IMR-90 (cell line): ENCODE data around the gene GLDC. TPM values are rescaled to one million over a fixed set of nuclear protein-coding genes. Genes with fewer than 3 reads are reported as not detected.
"Not testable (repeated sequence)": the region's sequence is repeated elsewhere in the genome, so short reads cannot be mapped to it uniquely, and the experiment has no call there.

Experiments used
- ATAC-seq: fragments of 200-7000 bp; cut with Tn5 transposase; 2 replicates; pipeline ENCODE4 v1.9.1; 2020; ENCODE audit warnings: low read depth, mild to moderate bottlenecking, moderate library complexity
- BruUV-seq: library from RNA; stranded (reverse); fragments of 400-500 nt; replicated peaks from 2 replicates; lab custom pipeline; 2021; lab: Mats Ljungman, UMichigan
- CTCF ChIA-PET: fragments of 300-600 bp; formaldehyde crosslinking; extraction: SDS; loops from one replicate; lab custom pipeline; 2021; ENCODE audit warnings: antibody characterized with exemption; lab: Yijun Ruan, JAX
- POLR2A ChIA-PET: fragments of 300-600 bp; sonication (Branson Sonifier 250); formaldehyde crosslinking; loops from one replicate; lab custom pipeline; 2022; ENCODE audit warnings: antibody characterized with exemption; ENCODE audit not compliant: unreplicated experiment; lab: Charles Lee
- DNase-seq: peaks from one replicate; pipeline ENCODE4 v3.0.0; 2013
- H2AFZ ChIP-seq: replicated peaks from 2 replicates; pipeline ENCODE3; 2013; ENCODE audit warnings: low read length, mild to moderate bottlenecking; ENCODE audit not compliant: poor library complexity
- H2AK5ac ChIP-seq: 2 replicates; pipeline ENCODE4 v1.6.1; 2013; ENCODE audit warnings: low read depth, low read length, inconsistent platforms
- H2AK9ac ChIP-seq: replicated peaks from 2 replicates; pipeline ENCODE3; 2013; ENCODE audit warnings: mild to moderate bottlenecking, low read depth, low read length, moderate library complexity; ENCODE audit not compliant: poor library complexity
- H2BK120ac ChIP-seq: 2 replicates; pipeline ENCODE4 v1.6.1; 2013; ENCODE audit warnings: low read depth, low read length, inconsistent platforms
- H2BK15ac ChIP-seq: 3 replicates; pipeline ENCODE4 v1.6.1; 2013; ENCODE audit warnings: low read depth, low read length, inconsistent platforms
- H2BK20ac ChIP-seq: 2 replicates; pipeline ENCODE4 v1.6.1; 2013; ENCODE audit warnings: low read depth, mild to moderate bottlenecking, inconsistent platforms, low read length, moderate library complexity
- H2BK5ac ChIP-seq: 2 replicates; pipeline ENCODE4 v1.6.1; 2013; ENCODE audit warnings: mild to moderate bottlenecking, low read depth, low read length, inconsistent platforms; ENCODE audit not compliant: poor library complexity, severe bottlenecking
- H3K14ac ChIP-seq: replicated peaks from 2 replicates; pipeline ENCODE4 v1.6.1; 2013; ENCODE audit warnings: low read depth, low read length, inconsistent platforms
- H3K18ac ChIP-seq: 2 replicates; pipeline ENCODE4 v1.6.1; 2013; ENCODE audit warnings: low read depth, low read length, control low read depth
- H3K23ac ChIP-seq: 2 replicates; pipeline ENCODE4 v1.6.1; 2013; ENCODE audit warnings: low read depth, low read length, inconsistent platforms
- H3K27ac ChIP-seq: 2 replicates; pipeline ENCODE4 v1.5.1; 2013; ENCODE audit warnings: mild to moderate bottlenecking, control low read depth, low read length; ENCODE audit not compliant: insufficient read depth
- H3K27me3 ChIP-seq: 2 replicates; pipeline ENCODE4 v1.6.1; 2013; ENCODE audit warnings: low read length; ENCODE audit not compliant: control insufficient read depth, insufficient read depth
- H3K36me3 ChIP-seq: 2 replicates; pipeline ENCODE4 v1.6.1; 2013; ENCODE audit warnings: low read length, mixed read lengths; ENCODE audit not compliant: control insufficient read depth, insufficient read depth
- H3K4ac ChIP-seq: 2 replicates; pipeline ENCODE4 v1.6.1; 2013; ENCODE audit warnings: low read depth, low read length, inconsistent platforms
- H3K4me1 ChIP-seq: 2 replicates; pipeline ENCODE4 v1.6.1; 2013; ENCODE audit warnings: low read length, mixed read lengths; ENCODE audit not compliant: control insufficient read depth, insufficient read depth
- H3K4me2 ChIP-seq: 2 replicates; pipeline ENCODE4 v1.6.1; 2013; ENCODE audit warnings: low read depth, mild to moderate bottlenecking, control low read depth, low read length, moderate library complexity
- H3K4me3 ChIP-seq: 2 replicates; pipeline ENCODE4 v1.5.1; 2013; ENCODE audit warnings: low read depth, mild to moderate bottlenecking, control low read depth, low read length, moderate library complexity; ENCODE audit not compliant: insufficient read depth
- H3K56ac ChIP-seq: 2 replicates; pipeline ENCODE4 v1.6.1; 2013; ENCODE audit warnings: low read length, inconsistent platforms; ENCODE audit not compliant: insufficient read depth; ENCODE audit errors: extremely low read depth
- H3K79me1 ChIP-seq, 2 experiments: 2 replicates each; pipeline ENCODE4 v1.6.1; 2013; ENCODE audit warnings: low read length in 2 of 2, inconsistent platforms in 1 of 2, low read depth in 1 of 2
- H3K9ac ChIP-seq: 2 replicates; pipeline ENCODE4 v1.6.1; 2013; ENCODE audit warnings: low read depth, low read length, control low read depth
- H3K9me1 ChIP-seq: 2 replicates; pipeline ENCODE4 v1.6.1; 2013; ENCODE audit warnings: low read length, inconsistent platforms; ENCODE audit not compliant: insufficient read depth
- H3K9me3 ChIP-seq: 2 replicates; pipeline ENCODE4 v1.6.1; 2013; ENCODE audit warnings: low read length; ENCODE audit not compliant: control insufficient read depth, insufficient read depth
- H4K20me1 ChIP-seq: 2 replicates; pipeline ENCODE4 v1.6.1; 2013; ENCODE audit warnings: low read length, inconsistent platforms; ENCODE audit not compliant: insufficient read depth
- H4K5ac ChIP-seq: 2 replicates; pipeline ENCODE4 v1.6.1; 2013; ENCODE audit warnings: mild to moderate bottlenecking, low read depth, low read length, control low read depth
- H4K8ac ChIP-seq, 2 experiments: 2 replicates each; pipeline ENCODE4 v1.6.1; 2013; ENCODE audit warnings: low read depth in 2 of 2, low read length in 2 of 2, control low read depth in 1 of 2, inconsistent platforms in 1 of 2
- H4K91ac ChIP-seq: 2 replicates; pipeline ENCODE4 v1.6.1; 2013; ENCODE audit warnings: low read depth, low read length, inconsistent platforms; ENCODE audit not compliant: insufficient read depth
- BHLHE40 ChIP-seq: fragments of 150-350 bp; IDR thresholded peaks from 2 replicates; pipeline ENCODE4 v1.6.1; 2016; ENCODE audit warnings: mild to moderate bottlenecking, low read depth, low read length
- CEBPB ChIP-seq: IDR thresholded peaks from 2 replicates; pipeline ENCODE4 v1.6.1; 2012; ENCODE audit warnings: low read depth, low read length, improper control_type of control experiment
- CHD1 ChIP-seq: IDR thresholded peaks from 2 replicates; pipeline ENCODE4 v1.6.1; 2012; ENCODE audit warnings: low read depth, low read length, improper control_type of control experiment
- FOS ChIP-seq: fragments of 150-350 bp; IDR thresholded peaks from 2 replicates; pipeline ENCODE4 v1.6.1; 2016; ENCODE audit warnings: low read depth, low read length
- MAZ ChIP-seq: IDR thresholded peaks from 2 replicates; pipeline ENCODE4 v1.6.1; 2012; ENCODE audit warnings: low read depth, mild to moderate bottlenecking, low read length, improper control_type of control experiment, moderate library complexity, borderline replicate concordance
- MXI1 ChIP-seq: IDR thresholded peaks from 2 replicates; pipeline ENCODE4 v1.6.1; 2012; ENCODE audit warnings: low read depth, mild to moderate bottlenecking, low read length, moderate library complexity, borderline replicate concordance
- WGBS, 2 experiments: methylation state at CpG; one replicate each; pipeline versions ENCODE4 v1.1.5 to v1.1.7; 2013; ENCODE audit warnings: missing lambda C conversion rate in 2 of 2; ENCODE audit not compliant: insufficient read length in 1 of 2; ENCODE audit errors: extremely low coverage in 2 of 2; 5-methylcytosine and 5-hydroxymethylcytosine counted together
- dilution Hi-C: fragments of 300-500 bp; cut with HindIII; formaldehyde crosslinking; loops from one replicate; pipeline ENCODE4 v1.14.3; 2018; ENCODE audit warnings: low sequenced_read_pairs; ENCODE audit not compliant: unreplicated experiment
- in situ Hi-C: fragments of 300-500 bp; cut with MboI; formaldehyde crosslinking; loops from 3 replicates; pipeline ENCODE4 v1.14.3; 2019; ENCODE audit warnings: low sequenced_read_pairs, inconsistent platforms, mixed read lengths
- intact Hi-C: fragments of 100-400 bp; cut with micrococcal nuclease; formaldehyde crosslinking; loops from 2 replicates; pipeline ENCODE4 v1.10.0; 2022
- polyA plus RNA-seq, 3 experiments: library from polyadenylated mRNA; depleted of rRNA; stranded (reverse); fragments of >200 nt; gene quantifications; 2 replicates each; pipeline ENCODE4 v1.2.3, GENCODE V29; 2012; ENCODE audit warnings: low replicate concordance in 1 of 3
- total RNA-seq: library from RNA; depleted of rRNA; stranded (reverse); fragments of >200 nt; gene quantifications from 2 replicates; pipeline ENCODE4 v1.2.3, GENCODE V29; 2012
- TF ChIP-seq, protein P1 (sequence below): fragments of 150-350 bp; IDR thresholded peaks from 2 replicates; pipeline ENCODE4 v1.6.1; 2016; ENCODE audit warnings: low read depth, mild to moderate bottlenecking, low read length, moderate library complexity, borderline replicate concordance

GLDC gene
- total and polyA plus RNA-seq, 2 of the 4 experiments (the other 2 are of a cell fraction): 0.36 to 0.50 TPM

GRCh38 chr9:6646293-6646636, 736 bp upstream of the GLDC start:
- Histone ChIP-seq H3K9me1 (no peaks in the 10 kb centered on the region), H2AFZ (no peak overlapping the region), H3K4me1 (no peaks in the 10 kb centered on the region; the same call in 1 of the 2 replicates), H2BK120ac (no peak overlapping the region), H2BK15ac (no peak overlapping the region), H3K9ac (no peak overlapping the region), H4K8ac (no peak overlapping the region), H4K91ac (no peak overlapping the region), H3K56ac (no peak overlapping the region), H3K4ac (no peak overlapping the region), H2AK9ac (no peak overlapping the region), H3K18ac (no peak overlapping the region), H2AK5ac (no peak overlapping the region), H3K79me1 (no peaks in the 10 kb centered on the region), H4K20me1 (no peaks in the 10 kb centered on the region), H3K14ac (no peak overlapping the region), H4K5ac (no peak overlapping the region), H3K27me3 (peaks cover 53% of the 10 kb centered on the region), H3K36me3 (no peaks in the 10 kb centered on the region), H3K27ac (no peak overlapping the region), H3K4me3 (no peak overlapping the region), H2BK20ac (no peak overlapping the region), H3K23ac (no peak overlapping the region), H3K4me2 (no peak overlapping the region), H3K9me3 (no peaks in the 10 kb centered on the region), H2BK5ac (no peak overlapping the region)
- no peak for DNase-seq
- ATAC-seq: no peak
- ChIA-PET POLR2A (no interaction called here), CTCF (no interaction called here)
- dilution Hi-C loops (no loop called here), in situ Hi-C loops (no loop called here), intact Hi-C loops (no loop called here)
- no CpG with 5 or more reads among the region's 12 CpGs for WGBS, 2 experiments
- TF ChIP-seq CEBPB (no peak), MAZ (no peak), FOS (no peak), BHLHE40 (no peak), CHD1 (no peak), MXI1 (no peak)
- TF ChIP-seq, protein P1, sequence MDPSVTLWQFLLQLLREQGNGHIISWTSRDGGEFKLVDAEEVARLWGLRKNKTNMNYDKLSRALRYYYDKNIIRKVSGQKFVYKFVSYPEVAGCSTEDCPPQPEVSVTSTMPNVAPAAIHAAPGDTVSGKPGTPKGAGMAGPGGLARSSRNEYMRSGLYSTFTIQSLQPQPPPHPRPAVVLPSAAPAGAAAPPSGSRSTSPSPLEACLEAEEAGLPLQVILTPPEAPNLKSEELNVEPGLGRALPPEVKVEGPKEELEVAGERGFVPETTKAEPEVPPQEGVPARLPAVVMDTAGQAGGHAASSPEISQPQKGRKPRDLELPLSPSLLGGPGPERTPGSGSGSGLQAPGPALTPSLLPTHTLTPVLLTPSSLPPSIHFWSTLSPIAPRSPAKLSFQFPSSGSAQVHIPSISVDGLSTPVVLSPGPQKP: no peak
- no TSS peak for BruUV-seq

DNA sequence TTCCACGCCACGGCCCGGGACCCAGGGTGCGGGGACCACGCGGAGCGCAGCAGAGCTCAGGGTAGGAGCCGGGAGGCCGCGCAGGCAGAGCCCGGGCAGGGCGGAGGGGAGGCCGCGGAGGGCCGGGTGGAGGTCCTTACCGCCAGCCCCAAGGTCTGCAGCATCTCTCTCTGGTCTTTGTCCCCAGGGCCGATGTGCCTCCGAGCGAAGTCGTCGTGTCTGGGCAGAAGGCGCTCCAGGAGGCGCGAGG, 499 bp downstream of the GLDC start:
- H3K56ac ChIP-seq, intact Hi-C loops, H3K18ac ChIP-seq, in situ Hi-C loops, POLR2A ChIA-PET, H3K27ac ChIP-seq, DNase-seq, H2AK5ac ChIP-seq, H3K9me1 ChIP-seq, H3K4ac ChIP-seq, H3K23ac ChIP-seq, H2BK20ac ChIP-seq, H3K14ac ChIP-seq, H4K20me1 ChIP-seq, H3K36me3 ChIP-seq, H3K9me3 ChIP-seq, H4K8ac ChIP-seq, H2BK120ac ChIP-seq, H3K4me1 ChIP-seq, H3K79me1 ChIP-seq, H2BK5ac ChIP-seq, H4K5ac ChIP-seq, H2BK15ac ChIP-seq, dilution Hi-C loops, CTCF ChIA-PET, H3K9ac ChIP-seq, H2AK9ac ChIP-seq, H4K91ac ChIP-seq, H3K4me3 ChIP-seq, BruUV-seq: not testable (repeated sequence)
- Histone ChIP-seq H2AFZ (peak overlapping the region; percentile 64), H3K4me2 (peak overlapping the region; percentile 17; the same call in 1 of the 2 replicates), H3K27me3 (peaks cover 58% of the 10 kb centered on the region)
- ATAC-seq: peak; percentile 69
- 4% methylated on average over 16 of the region's 24 CpGs; no CpG with 5 or more reads in 1 of the 2 experiments for WGBS, 2 experiments
